ENCODE measurements around the gene RETREG1.
"Not testable (repeated sequence)": the region's sequence is repeated elsewhere in the genome, so short reads cannot be mapped to it uniquely, and the experiment has no call there.

The RETREG1 gene

DNA sequence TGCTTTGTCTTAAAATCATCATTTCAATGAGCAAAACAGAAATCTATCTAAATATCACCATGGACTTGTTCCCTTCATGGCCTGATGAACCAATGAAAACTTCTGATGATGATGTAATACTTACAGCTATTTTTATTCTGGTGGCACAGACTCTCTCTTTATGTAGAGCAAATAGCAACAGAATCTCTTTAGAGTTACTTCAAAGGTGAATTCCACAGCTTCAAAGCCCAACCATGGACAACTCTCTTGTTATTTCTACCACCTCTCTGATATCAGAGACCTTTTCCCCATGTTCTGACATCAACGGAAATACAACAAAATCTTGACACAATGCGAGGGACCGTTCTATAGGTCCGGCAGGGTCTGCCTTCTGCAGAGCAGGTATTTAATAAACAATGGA, 70.1 kb downstream of the RETREG1 start:
- H3K36me3 ChIP-seq (ENCODE audit: insufficient read depth, low read length) = no peaks in the 10 kb centered on the region
- H3K4me1 ChIP-seq (ENCODE audit: insufficient read depth, low read length) = no peaks in the 10 kb centered on the region

DNA sequence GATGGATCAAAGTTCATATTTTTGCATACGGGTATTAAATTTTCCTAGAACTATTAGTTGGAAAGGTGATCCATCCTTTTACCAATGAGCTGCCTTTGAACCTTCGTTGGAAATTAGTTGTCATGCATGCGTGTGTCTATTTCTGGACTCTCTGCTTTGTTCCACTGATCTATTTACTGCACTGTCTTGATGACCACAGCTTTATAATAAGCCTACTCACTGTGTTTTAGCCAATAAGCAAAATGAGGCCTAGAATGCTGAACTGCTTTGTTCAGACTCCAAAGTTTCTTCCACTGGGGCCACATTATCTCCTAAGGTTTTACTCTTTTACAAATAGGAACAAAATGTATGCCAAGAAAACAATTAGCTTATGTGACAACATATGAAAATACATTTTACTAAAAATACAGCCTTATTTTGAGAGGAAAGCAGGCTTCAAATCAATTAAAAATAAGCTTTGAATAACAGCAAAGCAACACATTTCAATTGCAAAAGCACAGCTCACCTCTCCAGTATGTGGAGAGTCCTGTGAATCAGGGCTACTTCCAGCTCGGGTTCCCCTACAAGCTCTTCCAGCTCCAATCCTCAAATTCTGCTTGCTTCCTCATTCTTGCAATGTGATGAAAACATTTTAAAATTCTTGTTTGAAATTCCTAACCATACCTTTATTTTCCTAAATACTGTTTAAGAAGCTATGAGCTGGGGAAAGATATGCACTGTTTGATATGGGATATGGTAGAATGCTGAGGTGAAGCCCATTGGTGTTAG, 72.0 kb downstream of the RETREG1 start:
- Histone ChIP-seq H3K4me1 (ENCODE audit: insufficient read depth, low read length) (no peaks in the 10 kb centered on the region), H3K9me3 (ENCODE audit: control insufficient read depth, insufficient read depth, low read length) (no peaks in the 10 kb centered on the region), H3K36me3 (ENCODE audit: insufficient read depth, low read length) (no peaks in the 10 kb centered on the region), H3K9ac (ENCODE audit: low read depth, low read length) (no peak overlapping the region)

More for the DNA sequence above, 70.1 kb downstream of the RETREG1 start:
- Histone ChIP-seq H3K9me3 (ENCODE audit: control insufficient read depth, insufficient read depth, low read length) (no peaks in the 10 kb centered on the region), H3K9ac (ENCODE audit: low read depth, low read length) (no peak overlapping the region)

DNA sequence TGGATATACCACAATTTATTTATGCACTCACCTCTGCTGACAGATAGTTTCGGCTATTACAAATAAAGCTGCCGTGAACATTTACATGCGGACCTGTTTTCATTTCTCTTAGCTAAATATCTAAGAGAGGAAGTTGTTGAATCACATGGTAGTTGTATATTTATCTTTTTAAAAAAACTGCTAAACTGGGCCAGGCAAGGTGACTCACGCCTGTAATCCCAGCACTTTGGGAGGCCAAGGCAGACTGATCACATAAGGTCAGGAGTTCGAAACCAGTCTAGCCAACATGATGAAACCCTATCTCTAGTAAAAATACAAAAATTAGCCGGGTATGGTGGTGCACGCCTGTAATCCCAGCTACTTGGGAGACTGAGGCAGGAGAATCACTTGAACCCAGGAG, 73.6 kb downstream of the RETREG1 start:
- not testable (repeated sequence) for H3K9ac ChIP-seq (ENCODE audit: low read depth, low read length); H3K36me3 ChIP-seq (ENCODE audit: insufficient read depth, low read length)

DNA sequence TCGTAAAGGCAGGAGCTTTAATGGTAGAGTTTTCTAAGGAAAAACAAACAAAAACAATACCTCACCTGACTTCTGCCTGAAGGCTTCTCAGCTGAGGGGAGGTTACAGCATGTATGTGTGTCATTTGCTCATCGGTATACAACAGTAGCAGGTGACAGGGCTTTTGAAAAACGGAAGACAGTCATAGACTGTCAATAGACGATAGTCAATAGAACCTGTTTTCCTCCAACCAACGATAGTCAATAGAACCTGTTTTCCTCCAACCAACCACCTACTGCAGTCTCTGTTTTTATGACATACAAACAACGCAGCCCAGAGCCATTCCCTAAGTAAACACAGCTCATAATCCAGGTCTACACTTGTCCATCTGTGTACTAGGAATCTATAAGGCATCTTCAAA, 74.6 kb downstream of the RETREG1 start:
- Histone ChIP-seq H3K36me3 (ENCODE audit: insufficient read depth, low read length) (no peaks in the 10 kb centered on the region), H3K4me1 (ENCODE audit: insufficient read depth, low read length) (no peaks in the 10 kb centered on the region), H3K9me3 (ENCODE audit: control insufficient read depth, insufficient read depth, low read length) (no peaks in the 10 kb centered on the region), H3K9ac (ENCODE audit: low read depth, low read length) (no peak overlapping the region)

More for the DNA sequence above, 73.6 kb downstream of the RETREG1 start:
- not testable (repeated sequence) for H3K9me3 ChIP-seq (ENCODE audit: control insufficient read depth, insufficient read depth, low read length); H3K4me1 ChIP-seq (ENCODE audit: insufficient read depth, low read length)

DNA sequence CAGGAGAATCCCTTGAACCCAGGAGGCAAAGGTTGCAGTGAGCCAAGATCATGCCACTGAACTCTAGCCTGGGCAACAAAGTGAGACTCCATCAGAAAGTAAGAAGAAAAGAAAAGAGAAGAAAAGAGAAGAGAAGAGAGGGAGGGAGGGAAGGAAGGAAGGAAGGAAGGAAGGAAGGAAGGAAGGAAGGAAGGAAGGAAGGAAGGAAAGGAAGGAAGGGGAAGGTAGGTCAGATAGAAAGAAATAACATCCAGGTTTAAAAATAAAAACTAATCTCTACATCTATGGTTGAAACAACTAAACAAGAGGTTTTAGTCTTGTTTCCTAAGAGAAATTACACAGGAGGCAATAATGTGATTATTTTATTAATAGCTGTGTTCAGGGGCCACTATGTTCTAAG, 75.2 kb downstream of the RETREG1 start:
- not testable (repeated sequence) for H3K9ac ChIP-seq (ENCODE audit: low read depth, low read length); H3K9me3 ChIP-seq (ENCODE audit: control insufficient read depth, insufficient read depth, low read length); H3K4me1 ChIP-seq (ENCODE audit: insufficient read depth, low read length); H3K36me3 ChIP-seq (ENCODE audit: insufficient read depth, low read length)

DNA sequence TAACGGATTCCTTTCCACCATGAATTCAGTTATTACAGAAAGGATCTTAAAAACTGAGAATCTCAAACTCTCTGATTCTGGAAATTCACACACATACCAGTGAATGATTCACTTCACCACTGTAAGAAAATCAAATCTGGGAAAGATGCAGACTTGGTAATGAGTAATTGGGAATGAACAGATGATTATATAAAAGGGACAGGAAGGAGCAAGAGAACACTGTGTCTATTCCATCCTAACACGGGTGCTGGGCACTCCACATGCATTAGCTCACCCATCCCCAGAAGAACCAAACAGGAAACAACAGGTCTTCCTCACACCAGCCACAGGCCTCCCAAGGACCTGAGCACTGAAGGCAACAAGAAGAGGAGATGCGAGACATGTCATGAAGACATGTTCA, 76.4 kb downstream of the RETREG1 start:
- Histone ChIP-seq H3K4me1 (ENCODE audit: insufficient read depth, low read length) (no peaks in the 10 kb centered on the region), H3K9me3 (ENCODE audit: control insufficient read depth, insufficient read depth, low read length) (no peaks in the 10 kb centered on the region), H3K36me3 (ENCODE audit: insufficient read depth, low read length) (no peaks in the 10 kb centered on the region), H3K9ac (ENCODE audit: low read depth, low read length) (no peak overlapping the region)

DNA sequence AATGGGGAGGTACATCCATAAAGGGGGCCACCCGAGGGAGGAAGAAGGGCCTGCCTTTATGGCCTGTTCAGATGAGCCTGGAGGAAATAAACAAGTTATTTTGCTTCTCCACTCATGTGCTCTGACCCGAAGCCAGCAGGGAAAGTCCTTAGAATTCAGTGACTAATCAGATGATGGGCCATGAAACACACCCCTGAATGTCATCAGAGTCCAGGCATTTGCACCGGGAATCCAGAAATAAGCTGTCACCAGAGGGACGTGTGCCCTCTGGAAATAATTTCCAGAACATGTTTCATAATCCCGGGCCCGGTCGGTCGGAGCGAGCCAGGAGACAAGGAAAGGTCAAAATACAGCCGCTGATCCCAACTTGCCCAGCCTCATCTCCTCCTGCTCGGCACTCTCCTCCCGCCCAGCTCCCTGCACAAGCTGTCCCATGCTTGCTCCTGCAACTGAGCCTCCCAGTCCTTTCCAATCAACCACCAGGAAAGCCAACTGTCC, 77.6 kb downstream of the RETREG1 start:
- Histone ChIP-seq H3K36me3 (ENCODE audit: insufficient read depth, low read length) (no peaks in the 10 kb centered on the region), H3K4me1 (ENCODE audit: insufficient read depth, low read length) (no peaks in the 10 kb centered on the region), H3K9ac (ENCODE audit: low read depth, low read length) (no peak overlapping the region), H3K9me3 (ENCODE audit: control insufficient read depth, insufficient read depth, low read length) (no peaks in the 10 kb centered on the region)

DNA sequence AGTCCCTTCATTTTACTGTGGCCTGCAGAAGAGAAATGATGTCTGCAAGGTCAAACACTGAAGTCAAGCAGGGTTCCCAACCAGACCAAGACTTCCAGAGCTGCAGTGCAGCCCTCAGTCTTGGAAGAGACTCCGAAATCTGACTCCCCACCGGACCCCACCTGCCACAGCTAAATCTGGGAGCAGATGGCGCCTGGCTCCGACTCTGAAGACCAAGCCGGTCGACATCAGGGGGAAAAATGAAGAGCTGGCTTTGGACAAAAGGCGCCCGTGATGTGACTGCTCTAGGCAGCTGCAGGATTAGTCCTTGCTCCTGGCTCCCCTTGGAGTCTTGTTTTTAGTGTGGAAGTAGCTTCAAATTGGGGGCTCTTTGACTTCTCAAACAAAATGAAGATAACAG, 78.8 kb downstream of the RETREG1 start:
- Histone ChIP-seq H3K4me1 (ENCODE audit: insufficient read depth, low read length) (no peaks in the 10 kb centered on the region), H3K9ac (ENCODE audit: low read depth, low read length) (no peak overlapping the region), H3K36me3 (ENCODE audit: insufficient read depth, low read length) (no peaks in the 10 kb centered on the region), H3K9me3 (ENCODE audit: control insufficient read depth, insufficient read depth, low read length) (no peaks in the 10 kb centered on the region)

DNA sequence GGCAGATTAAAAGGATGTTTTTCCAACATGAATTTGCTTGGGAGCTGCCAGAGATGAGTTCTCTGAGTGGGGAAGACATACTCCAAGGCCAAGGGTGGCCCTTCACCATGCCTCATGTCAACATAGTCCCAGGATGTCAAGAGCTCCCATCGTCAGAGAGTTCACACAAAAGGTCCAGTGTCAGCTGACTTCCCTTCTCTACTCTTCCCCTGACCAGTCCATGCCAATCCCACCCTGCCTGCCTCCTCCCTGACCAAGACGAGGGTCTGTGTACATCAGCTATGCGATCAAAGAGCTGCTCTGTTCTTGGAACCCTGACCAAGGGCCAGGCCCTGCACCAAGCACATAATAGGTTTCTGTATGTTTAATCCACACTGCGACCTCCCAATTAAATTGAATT, 80.0 kb downstream of the RETREG1 start:
- H3K9ac ChIP-seq (ENCODE audit: low read depth, low read length) = no peak overlapping the region
- no peaks in the 10 kb centered on the region for H3K9me3 ChIP-seq (ENCODE audit: control insufficient read depth, insufficient read depth, low read length)
- H3K36me3 ChIP-seq (ENCODE audit: insufficient read depth, low read length) = no peaks in the 10 kb centered on the region
- H3K4me1 ChIP-seq (ENCODE audit: insufficient read depth, low read length) = no peaks in the 10 kb centered on the region

DNA sequence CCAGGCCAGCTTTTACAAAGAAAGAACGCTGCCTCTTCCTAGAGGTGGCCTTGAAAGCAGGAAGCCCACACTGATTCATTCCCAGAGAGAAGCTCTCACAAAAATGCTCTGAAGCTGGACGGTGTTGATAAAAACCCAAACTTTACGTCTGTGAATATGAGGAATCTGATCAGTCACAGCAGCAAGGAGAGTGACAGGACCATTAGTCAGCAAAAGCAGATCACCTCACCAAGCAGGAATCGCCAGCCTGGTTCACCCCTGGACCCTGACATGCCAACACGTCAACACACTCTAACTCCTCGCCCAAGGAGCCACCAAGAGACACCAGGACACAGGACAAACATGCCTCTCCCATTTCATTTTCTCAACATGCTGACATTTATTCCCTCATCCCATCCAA, 80.6 kb downstream of the RETREG1 start:
- Histone ChIP-seq H3K4me1 (ENCODE audit: insufficient read depth, low read length) (no peaks in the 10 kb centered on the region), H3K9ac (ENCODE audit: low read depth, low read length) (no peak overlapping the region), H3K36me3 (ENCODE audit: insufficient read depth, low read length) (no peaks in the 10 kb centered on the region), H3K9me3 (ENCODE audit: control insufficient read depth, insufficient read depth, low read length) (no peaks in the 10 kb centered on the region)

DNA sequence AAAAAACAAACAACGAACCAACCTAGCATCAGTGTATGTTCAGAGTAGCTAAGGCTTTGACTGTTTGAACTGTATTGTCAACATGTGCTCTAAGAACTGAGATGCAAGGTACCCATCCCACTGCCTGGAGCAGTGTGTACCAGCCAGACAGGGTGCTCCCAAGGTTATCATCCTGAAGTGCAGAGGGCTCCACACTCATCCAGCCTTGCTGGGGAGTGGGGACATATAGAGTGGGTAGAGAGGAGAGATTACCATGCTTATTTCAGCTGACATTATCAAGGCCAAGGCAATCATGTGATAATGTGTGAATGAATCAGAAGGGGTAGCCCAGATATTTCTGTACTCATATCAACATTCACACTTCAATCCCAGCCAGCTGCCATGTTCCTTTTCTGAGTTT, 82.5 kb downstream of the RETREG1 start:
- Histone ChIP-seq H3K9me3 (ENCODE audit: control insufficient read depth, insufficient read depth, low read length) (no peaks in the 10 kb centered on the region), H3K36me3 (ENCODE audit: insufficient read depth, low read length) (no peaks in the 10 kb centered on the region), H3K9ac (ENCODE audit: low read depth, low read length) (no peak overlapping the region), H3K4me1 (ENCODE audit: insufficient read depth, low read length) (no peaks in the 10 kb centered on the region)

DNA sequence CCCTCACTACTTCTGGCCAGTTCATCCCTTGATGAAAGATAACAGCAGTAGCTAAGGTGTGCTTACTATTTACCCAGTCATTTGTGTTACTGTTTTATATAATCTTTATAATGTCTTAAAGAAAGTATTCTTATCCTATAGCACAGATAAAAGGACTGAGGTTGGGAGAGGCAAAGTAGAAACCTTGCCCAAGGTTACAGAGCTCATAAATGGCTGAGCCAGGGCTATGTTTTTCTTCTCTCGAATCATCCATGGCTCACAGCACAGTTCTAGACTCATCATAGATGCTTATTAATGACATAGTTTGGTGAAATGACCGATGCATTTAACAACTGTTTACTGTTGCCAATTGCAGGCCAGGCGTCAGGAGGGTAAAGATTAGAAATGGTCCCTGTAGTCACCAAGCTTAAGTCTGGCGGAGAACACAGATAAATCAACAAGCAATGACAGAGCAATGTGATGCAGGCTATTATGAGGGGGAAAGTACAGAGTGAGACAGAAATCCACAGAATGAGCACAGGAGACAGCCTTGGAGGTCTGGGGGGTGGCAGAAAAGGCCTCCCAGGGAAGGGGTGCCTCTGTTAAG, 85.6 kb downstream of the RETREG1 start:
- Histone ChIP-seq H3K9ac (ENCODE audit: low read depth, low read length) (no peak overlapping the region), H3K9me3 (ENCODE audit: control insufficient read depth, insufficient read depth, low read length) (no peaks in the 10 kb centered on the region), H3K36me3 (ENCODE audit: insufficient read depth, low read length) (no peaks in the 10 kb centered on the region), H3K4me1 (ENCODE audit: insufficient read depth, low read length) (no peaks in the 10 kb centered on the region)

DNA sequence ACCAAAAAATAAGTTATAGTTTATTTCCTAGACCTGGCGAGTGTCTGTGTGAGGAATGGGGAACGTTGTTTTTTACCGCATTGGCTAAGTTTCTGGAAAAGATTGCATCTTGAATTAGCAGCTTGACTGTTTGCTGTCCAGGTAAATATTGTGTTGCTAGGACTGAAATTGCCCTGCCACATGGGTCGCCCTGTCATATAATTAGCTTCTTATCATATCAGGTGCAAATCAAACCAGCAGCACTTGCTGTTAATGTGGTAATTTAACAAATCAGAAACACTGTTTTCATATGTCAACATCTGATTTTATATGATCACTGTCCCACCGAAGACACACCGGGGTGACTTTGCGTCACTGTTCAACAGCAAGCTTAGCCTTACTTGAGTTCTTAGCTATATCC, 87.5 kb downstream of the RETREG1 start:
- Histone ChIP-seq H3K36me3 (ENCODE audit: insufficient read depth, low read length) (no peaks in the 10 kb centered on the region), H3K4me1 (ENCODE audit: insufficient read depth, low read length) (no peaks in the 10 kb centered on the region), H3K9ac (ENCODE audit: low read depth, low read length) (no peak overlapping the region), H3K9me3 (ENCODE audit: control insufficient read depth, insufficient read depth, low read length) (no peaks in the 10 kb centered on the region)

DNA sequence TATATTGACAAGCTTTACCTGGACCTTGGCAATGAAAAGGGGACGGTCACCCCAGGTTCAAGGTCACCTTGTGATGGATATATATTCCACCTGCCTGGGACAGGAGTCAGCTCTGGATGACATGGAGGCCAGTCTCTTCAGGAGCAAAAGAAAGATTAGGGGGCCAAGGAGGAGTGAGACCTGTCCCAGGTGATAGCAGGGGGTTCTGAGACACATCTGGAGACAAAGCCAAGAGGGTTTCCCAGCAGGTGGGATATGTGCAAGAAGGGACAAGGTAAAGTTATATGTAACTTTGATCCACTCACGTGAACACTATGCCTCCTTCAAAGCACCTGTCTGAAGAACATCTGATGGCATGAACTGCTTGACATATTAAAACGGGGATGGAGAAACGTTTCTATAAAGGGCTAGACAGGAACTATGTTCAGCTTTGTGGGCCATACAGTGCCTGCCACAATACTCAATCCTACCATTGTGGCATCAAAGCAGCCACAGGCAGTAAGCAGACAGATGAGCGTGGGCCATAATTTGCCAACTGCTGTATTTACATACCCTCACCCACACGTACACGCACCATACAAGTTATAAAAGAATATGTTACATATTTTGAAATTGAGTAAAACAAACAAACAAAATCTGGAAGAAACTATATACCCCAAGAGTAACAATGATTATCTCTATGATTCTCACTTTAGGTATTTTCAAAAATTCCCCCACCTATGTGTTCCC, 88.3 kb downstream of the RETREG1 start:
- Histone ChIP-seq H3K36me3 (ENCODE audit: insufficient read depth, low read length) (no peaks in the 10 kb centered on the region), H3K9me3 (ENCODE audit: control insufficient read depth, insufficient read depth, low read length) (no peaks in the 10 kb centered on the region), H3K4me1 (ENCODE audit: insufficient read depth, low read length) (no peaks in the 10 kb centered on the region), H3K9ac (ENCODE audit: low read depth, low read length) (no peak overlapping the region)

DNA sequence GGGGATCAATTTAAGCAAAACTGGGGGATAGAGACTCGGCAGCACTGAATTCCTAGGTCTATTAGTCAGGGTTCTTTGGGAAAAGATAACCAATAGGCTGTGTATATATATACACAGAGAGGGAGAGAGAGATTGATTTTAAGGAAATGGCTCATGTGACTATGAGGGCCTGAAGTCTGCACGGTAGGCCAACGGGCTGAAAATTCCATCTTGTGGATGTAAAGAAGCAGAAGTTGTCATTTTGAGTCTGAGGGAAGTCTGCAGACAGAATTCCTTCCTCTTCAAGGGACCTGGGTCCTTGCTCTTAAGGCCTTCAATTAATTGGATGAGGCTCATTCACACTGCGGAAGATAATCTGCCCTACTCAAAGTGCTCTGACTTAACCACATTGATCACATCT, 91.1 kb downstream of the RETREG1 start:
- Histone ChIP-seq H3K9me3 (ENCODE audit: control insufficient read depth, insufficient read depth, low read length) (no peaks in the 10 kb centered on the region), H3K4me1 (ENCODE audit: insufficient read depth, low read length) (no peaks in the 10 kb centered on the region), H3K36me3 (ENCODE audit: insufficient read depth, low read length) (no peaks in the 10 kb centered on the region), H3K9ac (ENCODE audit: low read depth, low read length) (no peak overlapping the region)

Measured in ES-I3 (cell line).